ENCODE results near the gene BMI1. TPM values are rescaled to one million over a fixed set of nuclear protein-coding genes. Genes with fewer than 3 reads are reported as not detected.
A peak's percentile ranks its signal among the peaks of the same experiment; 100 is the strongest.

BMI1 gene
- total RNA-seq, 1 donor from 2014 or later = 62.3 TPM

GRCh38 chr10:22335173-22335933 is 14.5 kb downstream of the BMI1 start:
- peak overlapping the region; percentile 49 for H3K27ac Mint-ChIP-seq (ENCODE audit: unreplicated experiment)
- peaks cover 3% of the 10 kb centered on the region for H3K9me3 Mint-ChIP-seq (ENCODE audit: low read depth)
- TF ChIP-seq, protein P1, sequence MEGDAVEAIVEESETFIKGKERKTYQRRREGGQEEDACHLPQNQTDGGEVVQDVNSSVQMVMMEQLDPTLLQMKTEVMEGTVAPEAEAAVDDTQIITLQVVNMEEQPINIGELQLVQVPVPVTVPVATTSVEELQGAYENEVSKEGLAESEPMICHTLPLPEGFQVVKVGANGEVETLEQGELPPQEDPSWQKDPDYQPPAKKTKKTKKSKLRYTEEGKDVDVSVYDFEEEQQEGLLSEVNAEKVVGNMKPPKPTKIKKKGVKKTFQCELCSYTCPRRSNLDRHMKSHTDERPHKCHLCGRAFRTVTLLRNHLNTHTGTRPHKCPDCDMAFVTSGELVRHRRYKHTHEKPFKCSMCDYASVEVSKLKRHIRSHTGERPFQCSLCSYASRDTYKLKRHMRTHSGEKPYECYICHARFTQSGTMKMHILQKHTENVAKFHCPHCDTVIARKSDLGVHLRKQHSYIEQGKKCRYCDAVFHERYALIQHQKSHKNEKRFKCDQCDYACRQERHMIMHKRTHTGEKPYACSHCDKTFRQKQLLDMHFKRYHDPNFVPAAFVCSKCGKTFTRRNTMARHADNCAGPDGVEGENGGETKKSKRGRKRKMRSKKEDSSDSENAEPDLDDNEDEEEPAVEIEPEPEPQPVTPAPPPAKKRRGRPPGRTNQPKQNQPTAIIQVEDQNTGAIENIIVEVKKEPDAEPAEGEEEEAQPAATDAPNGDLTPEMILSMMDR (IDR thresholded peaks at IDR 0.05) = peak; percentile 52
- peaks cover 4% of the 10 kb centered on the region for H3K36me3 Mint-ChIP-seq (ENCODE audit: low read depth)
- peaks cover 36% of the 10 kb centered on the region for H3K27me3 Mint-ChIP-seq (ENCODE audit: low read depth)
- peaks cover 14% of the 10 kb centered on the region for H3K4me1 Mint-ChIP-seq (ENCODE audit: low read depth)
- peak overlapping the region; percentile 76 for H3K4me3 Mint-ChIP-seq (ENCODE audit: unreplicated experiment)
- DNase-seq (ENCODE audit: low spot score) = no peak

DNA sequence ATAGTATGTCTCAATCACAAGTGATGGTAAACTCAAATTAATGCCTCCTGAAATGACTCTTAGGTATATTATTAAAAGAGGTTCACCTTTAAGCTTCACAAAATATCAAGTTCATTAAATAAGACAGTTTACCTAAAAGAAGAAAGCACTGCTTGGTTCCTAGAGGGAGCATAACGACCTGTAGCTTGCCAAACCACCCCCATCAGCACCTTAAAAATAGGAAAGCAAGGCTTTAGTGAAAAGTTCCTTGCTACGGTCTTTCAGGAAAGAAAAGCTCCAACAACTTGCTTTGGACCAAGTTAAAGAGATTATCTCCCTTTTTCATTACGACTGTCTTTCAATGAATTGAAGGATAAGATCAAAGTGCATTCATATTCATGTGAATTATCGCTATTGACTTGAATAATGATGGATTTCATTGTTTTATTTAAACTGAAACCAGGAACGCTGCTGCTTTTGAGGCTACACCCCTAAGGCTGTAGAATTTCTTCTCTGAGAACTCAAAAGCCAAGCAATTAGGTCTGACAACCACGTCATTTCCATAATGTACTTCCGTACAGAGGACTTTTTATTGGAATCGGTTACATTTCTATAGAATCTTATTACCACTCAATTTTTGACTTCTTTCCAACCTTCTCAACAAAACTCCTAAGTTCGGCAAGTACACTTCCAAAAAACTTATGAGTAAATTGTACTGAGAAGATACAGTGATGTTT is 17.4 kb downstream of the BMI1 start:
- TF ChIP-seq, protein P1 (IDR thresholded peaks at IDR 0.05) = no peak
- H3K4me1 Mint-ChIP-seq (ENCODE audit: low read depth) = peaks cover 18% of the 10 kb centered on the region
- peaks cover 50% of the 10 kb centered on the region for H3K27me3 Mint-ChIP-seq (ENCODE audit: low read depth)
- peaks cover 2% of the 10 kb centered on the region for H3K36me3 Mint-ChIP-seq (ENCODE audit: low read depth)
- H3K27ac Mint-ChIP-seq (ENCODE audit: unreplicated experiment) = no peak overlapping the region
- H3K4me3 Mint-ChIP-seq (ENCODE audit: unreplicated experiment) = no peak overlapping the region
- peaks cover 3% of the 10 kb centered on the region for H3K9me3 Mint-ChIP-seq (ENCODE audit: low read depth)
- no peak for DNase-seq (ENCODE audit: low spot score)

DNA sequence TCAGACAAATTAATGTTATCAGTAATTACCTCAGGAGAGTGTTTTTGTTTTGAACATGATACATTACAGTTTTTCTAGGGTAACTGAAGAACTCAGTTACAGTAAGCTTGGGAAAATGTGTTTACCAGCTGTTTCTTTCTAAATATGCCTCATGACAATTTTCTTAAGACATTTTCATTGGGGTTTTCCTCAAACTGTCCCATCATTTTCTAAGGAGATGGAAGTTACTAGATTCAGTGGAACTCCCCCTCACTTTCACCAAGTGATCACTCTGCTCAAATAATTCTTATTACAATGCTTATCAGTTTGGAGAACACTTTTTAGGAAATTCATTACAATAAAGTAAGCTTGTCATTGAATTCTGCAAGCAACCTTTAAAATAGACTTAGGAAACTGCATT is 18.0 kb downstream of the BMI1 start:
- no peak overlapping the region for H3K27ac Mint-ChIP-seq (ENCODE audit: unreplicated experiment)
- peaks cover 53% of the 10 kb centered on the region for H3K27me3 Mint-ChIP-seq (ENCODE audit: low read depth)

DNA sequence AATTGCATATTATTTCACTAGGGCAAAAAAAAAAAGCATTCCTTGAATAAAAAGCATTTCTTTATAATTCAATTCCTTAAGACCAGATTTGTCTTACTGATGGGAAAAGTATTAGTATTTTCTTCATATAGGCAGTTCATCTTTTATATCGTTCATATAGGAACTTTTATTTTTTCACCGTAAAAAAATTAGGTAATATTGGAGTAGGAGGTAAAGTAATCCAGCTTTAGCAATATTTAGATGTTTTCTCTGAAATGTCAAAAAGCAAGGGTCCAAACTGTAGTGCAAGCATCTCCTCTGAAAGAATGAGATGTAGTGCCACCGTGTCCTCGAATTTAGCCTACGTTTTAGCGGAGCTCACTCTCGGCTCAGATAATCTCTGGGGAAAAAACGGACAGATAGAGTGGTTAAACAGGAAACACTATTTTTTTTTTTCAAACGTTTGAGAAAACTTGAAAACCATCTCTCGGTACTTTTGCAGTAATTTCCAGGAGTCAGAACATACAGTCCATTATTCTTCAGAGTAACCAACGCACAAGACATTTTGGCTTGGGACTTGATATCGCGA is 18.9 kb downstream of the BMI1 start:
- TF ChIP-seq, protein P1 (IDR thresholded peaks at IDR 0.05) = no peak
- peaks cover 62% of the 10 kb centered on the region for H3K27me3 Mint-ChIP-seq (ENCODE audit: low read depth)
- peak overlapping the region; percentile 94 for H3K27ac Mint-ChIP-seq (ENCODE audit: unreplicated experiment)
- H3K36me3 Mint-ChIP-seq (ENCODE audit: low read depth) = peaks cover 5% of the 10 kb centered on the region
- H3K4me3 Mint-ChIP-seq (ENCODE audit: unreplicated experiment) = peak overlapping the region; percentile 83
- H3K9me3 Mint-ChIP-seq (ENCODE audit: low read depth) = no peaks in the 10 kb centered on the region
- no peak for DNase-seq (ENCODE audit: low spot score)
- peaks cover 21% of the 10 kb centered on the region for H3K4me1 Mint-ChIP-seq (ENCODE audit: low read depth)

More for the DNA sequence above, 18.0 kb downstream of the BMI1 start:
- TF ChIP-seq, protein P1 (IDR thresholded peaks at IDR 0.05) = no peak
- Mint-ChIP-seq H3K4me3 (ENCODE audit: unreplicated experiment) (no peak overlapping the region), H3K4me1 (ENCODE audit: low read depth) (peaks cover 18% of the 10 kb centered on the region), H3K36me3 (ENCODE audit: low read depth) (peaks cover 2% of the 10 kb centered on the region), H3K9me3 (ENCODE audit: low read depth) (no peaks in the 10 kb centered on the region)
- no peak for DNase-seq (ENCODE audit: low spot score)
